HFFc6 (cell line): ENCODE data around the gene HBG2. TPM values are rescaled to one million over a fixed set of nuclear protein-coding genes. Genes with fewer than 3 reads are reported as not detected.
A peak's percentile ranks its signal among the peaks of the same experiment; 100 is the strongest.
"Not testable (repeated sequence)": the region's sequence is repeated elsewhere in the genome, so short reads cannot be mapped to it uniquely, and the experiment has no call there.

Experiments
- DNase-seq: peaks from one replicate; pipeline ENCODE4 v3.0.0-alpha.2; 2018
- H3K27ac Mint-ChIP-seq: 2 replicates; pipeline ENCODE4 v1.8.0; 2020; ENCODE audit warnings: mild to moderate bottlenecking, mixed read lengths
- H3K27me3 Mint-ChIP-seq: 2 replicates; pipeline ENCODE4 v1.8.0; 2021; ENCODE audit warnings: mild to moderate bottlenecking, moderate library complexity, mixed read lengths; ENCODE audit not compliant: insufficient read depth
- H3K36me3 Mint-ChIP-seq: 2 replicates; pipeline ENCODE4 v1.8.0; 2021; ENCODE audit warnings: low read depth, mixed read lengths
- H3K4me1 Mint-ChIP-seq: 2 replicates; pipeline ENCODE4 v1.8.0; 2020; ENCODE audit warnings: low read depth, mixed read lengths
- H3K4me3 Mint-ChIP-seq: 2 replicates; pipeline ENCODE4 v1.8.0; 2020; ENCODE audit warnings: mild to moderate bottlenecking, moderate library complexity, mixed read lengths
- H3K9me3 Mint-ChIP-seq: 2 replicates; pipeline ENCODE4 v1.8.0; 2020; ENCODE audit warnings: mild to moderate bottlenecking, mixed read lengths
- total RNA-seq, 6 experiments: library from RNA; stranded (reverse); fragmentation: NEBNext Ultra II Directional; extraction: Animal tissue kit (Norgen Biotek cat#: 25700); gene quantifications; 2 replicates in 1 of 6; 3 replicates in 5 of 6; pipeline ENCODE4 v1.2.3, GENCODE V29; 2021
- TF ChIP-seq, protein P1 (sequence below): fragments of 200-600 bp; sonication (generic); IDR thresholded peaks from 2 replicates; pipeline ENCODE4 v1.5.0; 2021; ENCODE audit warnings: antibody characterized with exemption, mild to moderate bottlenecking

Gene HBG2
- total RNA-seq, 6 experiments from 2014 or later, result not detected

DNA sequence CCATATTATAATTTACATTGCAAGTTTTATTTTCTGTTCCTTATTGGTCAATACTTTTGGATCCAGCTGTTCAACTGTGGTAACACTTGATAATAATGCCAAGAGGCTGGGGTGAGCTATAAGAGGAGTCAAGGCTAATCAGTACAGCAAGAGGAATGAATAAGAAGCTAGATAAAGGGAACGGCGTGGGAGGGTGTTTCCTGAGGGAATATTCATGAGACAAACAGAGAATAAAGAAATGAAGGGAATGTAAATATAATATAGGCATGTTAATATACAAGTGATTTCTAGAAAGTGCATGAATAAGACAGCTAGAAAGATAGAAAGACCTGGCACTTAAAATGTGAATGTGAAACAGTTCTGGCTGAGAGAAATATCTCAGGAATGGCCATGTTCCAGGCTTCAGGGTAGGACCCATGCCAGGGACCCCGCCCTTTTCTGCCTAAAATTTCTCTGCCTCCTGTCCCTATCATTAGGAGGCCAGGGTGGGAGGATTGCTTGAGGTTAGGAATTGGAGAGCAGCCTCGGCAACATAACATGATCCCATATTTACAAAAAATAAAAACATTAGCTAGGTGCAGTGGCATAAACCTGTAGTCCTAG lies 43.2 kb upstream of the HBG2 start:
- Mint-ChIP-seq H3K27me3 (no peaks in the 10 kb centered on the region), H3K36me3 (peaks cover 8% of the 10 kb centered on the region), H3K4me1 (peaks cover 32% of the 10 kb centered on the region), H3K4me3 (no peak overlapping the region), H3K9me3 (no peaks in the 10 kb centered on the region), H3K27ac (no peak overlapping the region; the same call in 1 of the 2 replicates)
- TF ChIP-seq, protein P1, sequence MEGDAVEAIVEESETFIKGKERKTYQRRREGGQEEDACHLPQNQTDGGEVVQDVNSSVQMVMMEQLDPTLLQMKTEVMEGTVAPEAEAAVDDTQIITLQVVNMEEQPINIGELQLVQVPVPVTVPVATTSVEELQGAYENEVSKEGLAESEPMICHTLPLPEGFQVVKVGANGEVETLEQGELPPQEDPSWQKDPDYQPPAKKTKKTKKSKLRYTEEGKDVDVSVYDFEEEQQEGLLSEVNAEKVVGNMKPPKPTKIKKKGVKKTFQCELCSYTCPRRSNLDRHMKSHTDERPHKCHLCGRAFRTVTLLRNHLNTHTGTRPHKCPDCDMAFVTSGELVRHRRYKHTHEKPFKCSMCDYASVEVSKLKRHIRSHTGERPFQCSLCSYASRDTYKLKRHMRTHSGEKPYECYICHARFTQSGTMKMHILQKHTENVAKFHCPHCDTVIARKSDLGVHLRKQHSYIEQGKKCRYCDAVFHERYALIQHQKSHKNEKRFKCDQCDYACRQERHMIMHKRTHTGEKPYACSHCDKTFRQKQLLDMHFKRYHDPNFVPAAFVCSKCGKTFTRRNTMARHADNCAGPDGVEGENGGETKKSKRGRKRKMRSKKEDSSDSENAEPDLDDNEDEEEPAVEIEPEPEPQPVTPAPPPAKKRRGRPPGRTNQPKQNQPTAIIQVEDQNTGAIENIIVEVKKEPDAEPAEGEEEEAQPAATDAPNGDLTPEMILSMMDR, result no peak
- DNase-seq, result no peak

DNA sequence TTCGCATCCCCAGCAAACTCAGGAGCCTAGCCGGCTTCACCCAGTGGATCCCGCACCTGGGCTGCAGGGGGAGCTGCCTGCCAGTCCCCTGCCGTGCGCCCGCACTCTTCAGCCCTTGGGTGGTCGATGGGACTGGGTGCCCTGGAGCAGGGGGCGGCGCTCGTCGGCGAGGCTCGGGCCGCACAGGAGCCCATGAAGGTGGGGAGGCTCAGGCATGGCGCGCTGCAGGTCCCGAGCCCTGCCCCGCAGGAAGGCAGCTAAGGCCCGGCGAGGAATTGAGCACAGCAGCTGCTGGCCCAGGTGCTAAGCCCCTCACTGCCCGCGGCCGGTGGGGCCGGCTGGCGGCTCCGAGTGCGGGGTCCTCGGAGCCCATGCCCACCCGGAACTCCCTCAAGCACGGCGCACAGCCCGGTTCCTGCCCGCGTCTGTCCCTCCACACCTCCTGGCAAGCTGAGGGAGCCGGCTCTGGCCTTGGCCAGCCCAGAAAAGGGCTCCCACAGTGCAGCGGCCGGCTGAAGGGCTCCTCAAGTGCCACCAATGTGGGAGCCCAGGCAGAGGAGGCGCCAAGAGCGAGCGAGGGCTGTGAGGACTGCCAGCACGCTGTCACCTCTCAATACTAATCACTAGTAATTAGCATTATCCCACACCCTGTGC lies 39.9 kb upstream of the HBG2 start:
- H3K4me3 Mint-ChIP-seq, H3K27me3 Mint-ChIP-seq, H3K9me3 Mint-ChIP-seq, H3K27ac Mint-ChIP-seq, DNase-seq, H3K36me3 Mint-ChIP-seq: not testable (repeated sequence)
- peaks cover 41% of the 10 kb centered on the region for H3K4me1 Mint-ChIP-seq

DNA sequence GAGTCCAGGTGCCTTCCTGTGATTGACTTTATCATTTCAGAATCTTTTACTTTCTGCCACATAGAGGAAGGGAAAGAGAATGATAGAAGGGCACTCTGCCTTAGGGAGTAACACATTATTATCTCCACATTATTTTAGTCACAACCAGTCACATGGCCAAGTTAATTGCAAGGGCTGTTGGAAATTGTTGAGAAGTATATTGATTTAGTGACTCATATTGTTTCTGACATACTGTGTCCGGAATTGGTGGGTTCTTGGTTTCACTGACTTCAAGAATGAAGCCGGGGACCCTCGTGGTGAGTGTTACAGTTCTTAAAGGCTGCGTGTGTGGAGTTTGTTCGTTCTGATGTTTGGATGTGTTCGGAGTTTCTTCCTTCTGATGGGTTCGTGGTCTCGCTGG lies 38.4 kb upstream of the HBG2 start:
- no peak overlapping the region for H3K27ac Mint-ChIP-seq
- peaks cover 8% of the 10 kb centered on the region for H3K36me3 Mint-ChIP-seq
- no peaks in the 10 kb centered on the region for H3K27me3 Mint-ChIP-seq
- peaks cover 54% of the 10 kb centered on the region for H3K4me1 Mint-ChIP-seq
- DNase-seq, result no peak
- TF ChIP-seq, protein P1, result no peak
- no peaks in the 10 kb centered on the region for H3K9me3 Mint-ChIP-seq
- no peak overlapping the region for H3K4me3 Mint-ChIP-seq

DNA sequence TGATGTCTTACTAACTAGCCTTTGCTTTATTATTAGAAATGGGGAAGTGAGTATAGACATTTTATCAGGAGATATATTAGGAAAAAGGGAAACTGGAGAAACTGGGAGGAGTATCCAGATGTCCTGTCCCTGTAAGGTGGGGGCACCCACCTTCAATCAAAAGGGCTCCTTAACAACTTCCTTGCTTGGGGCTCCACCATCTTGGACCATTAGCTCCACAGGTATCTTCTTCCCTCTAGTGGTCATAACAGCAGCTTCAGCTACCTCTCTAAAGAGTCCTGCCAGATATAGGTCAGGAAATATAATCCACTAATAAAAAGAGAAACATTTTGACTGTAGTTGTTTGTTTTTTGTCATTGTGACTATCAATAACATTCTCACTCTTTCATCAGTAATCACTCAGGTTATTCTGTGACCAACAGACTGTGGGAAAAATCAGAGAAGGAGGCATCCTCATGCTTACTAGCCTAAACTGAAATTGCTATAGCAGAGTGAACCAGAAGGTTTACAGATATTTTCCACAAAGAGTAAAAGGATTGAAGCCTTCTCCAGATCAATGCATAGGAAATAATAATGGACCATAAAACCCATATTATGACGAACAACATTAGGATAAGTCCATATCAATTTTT lies 36.7 kb upstream of the HBG2 start:
- no peak overlapping the region for H3K4me3 Mint-ChIP-seq
- no peak overlapping the region for H3K27ac Mint-ChIP-seq
- H3K4me1 Mint-ChIP-seq, result peaks cover 62% of the 10 kb centered on the region
- H3K36me3 Mint-ChIP-seq, result peaks cover 8% of the 10 kb centered on the region
- no peaks in the 10 kb centered on the region for H3K9me3 Mint-ChIP-seq
- DNase-seq, result peak; percentile 42
- TF ChIP-seq, protein P1, result peak; percentile 86
- no peaks in the 10 kb centered on the region for H3K27me3 Mint-ChIP-seq

DNA sequence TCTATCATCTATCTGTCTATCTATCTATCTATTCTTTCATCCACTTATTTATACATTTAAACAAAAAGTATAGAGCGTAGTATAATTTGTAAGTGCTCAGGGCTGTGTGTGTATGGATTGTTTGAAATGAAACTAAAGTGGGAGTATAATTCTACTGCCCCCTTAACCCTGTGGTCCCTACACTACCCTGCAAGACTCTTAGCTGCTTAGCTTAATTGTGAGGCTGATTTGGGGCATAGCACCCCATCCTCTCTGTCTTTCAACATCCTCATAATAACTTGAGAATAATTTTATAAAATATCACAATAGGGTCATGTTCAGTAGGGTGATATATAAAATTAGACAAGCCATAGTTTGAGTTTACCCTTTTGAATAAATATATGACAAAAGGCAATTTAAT lies 35.5 kb upstream of the HBG2 start:
- Mint-ChIP-seq H3K27me3 (no peaks in the 10 kb centered on the region), H3K27ac (peak overlapping the region; percentile 71), H3K36me3 (peaks cover 8% of the 10 kb centered on the region), H3K4me3 (no peak overlapping the region), H3K9me3 (no peaks in the 10 kb centered on the region), H3K4me1 (peaks cover 66% of the 10 kb centered on the region)
- TF ChIP-seq, protein P1, result no peak
- no peak for DNase-seq

DNA sequence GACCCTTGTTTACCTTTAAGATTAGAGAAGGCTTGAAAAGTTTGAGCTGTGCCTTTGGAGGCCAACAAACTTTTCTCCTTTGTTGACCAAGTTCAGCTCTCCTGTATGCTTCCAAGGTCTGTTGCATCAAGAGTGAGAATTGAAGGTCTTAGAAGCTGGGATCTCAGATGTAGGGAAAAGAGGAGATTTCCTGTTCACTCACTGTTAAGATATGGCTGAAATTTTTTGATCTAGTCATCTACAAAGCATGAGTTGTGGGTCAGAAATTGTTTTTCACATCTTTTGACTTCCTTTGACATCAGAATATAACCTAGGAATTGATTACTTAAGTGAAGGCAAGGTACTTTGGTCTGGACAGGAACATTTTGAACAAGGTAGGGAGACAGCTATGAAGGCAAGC lies 35.1 kb upstream of the HBG2 start:
- TF ChIP-seq, protein P1, result no peak
- Mint-ChIP-seq H3K27ac (peak overlapping the region; percentile 71), H3K4me1 (peaks cover 66% of the 10 kb centered on the region), H3K4me3 (no peak overlapping the region), H3K36me3 (peaks cover 8% of the 10 kb centered on the region), H3K9me3 (no peaks in the 10 kb centered on the region), H3K27me3 (no peaks in the 10 kb centered on the region)
- no peak for DNase-seq
